K562 (cell line): ENCODE data around the gene CD164. TPM values are rescaled to one million over a fixed set of nuclear protein-coding genes. Genes with fewer than 3 reads are reported as not detected.

ENCODE experiments used
- ATAC-seq: fragments of 200-7000 bp; cut with Tn5 transposase; 3 replicates; pipeline ENCODE4 v1.9.1; 2020; ENCODE audit warnings: moderate library complexity
- BruUV-seq: library from RNA; stranded (reverse); fragments of 400-500 nt; replicated peaks from 2 replicates; lab custom pipeline; 2021; lab: Mats Ljungman, UMichigan
- CTCF ChIA-PET: fragments of 300-600 bp; formaldehyde crosslinking; extraction: SDS; loops from one replicate; lab custom pipeline; 2021; ENCODE audit warnings: low intra/inter-chr PET ratio; lab: Yijun Ruan, JAX
- POLR2A ChIA-PET: fragments of 300-600, 350-650 bp; sonication (Branson Sonifier 250); formaldehyde crosslinking; extraction: SDS; loops from one replicate; lab custom pipeline; 2021; ENCODE audit warnings: antibody characterized with exemption, inconsistent platforms; lab: Yijun Ruan, JAX
- DNase-seq, 4 experiments: peaks; one replicate each; pipeline versions ENCODE4 v3.0.0 to v3.0.0-alpha.2; 2011 to 2018; ENCODE audit warnings: low spot score in 3 of 4, mixed read lengths in 3 of 4; ENCODE audit errors: extremely low read depth in 1 of 4
- FAIRE-seq: peaks from 2 replicates; lab custom pipeline; 2011; peaks lifted over from hg19 to GRCh38; lab: Jason Lieb, UNC
- H2AFZ ChIP-seq: 2 replicates; pipeline ENCODE4 v1.6.0; 2011; ENCODE audit warnings: low read depth, low read length, control low read depth, inconsistent platforms
- H3K27ac ChIP-seq: fragments of 200-600 bp; 3 replicates; pipeline ENCODE4 v1.8.0; 2011; ENCODE audit warnings: low read depth, mild to moderate bottlenecking, control low read depth, inconsistent platforms, low read length, moderate library complexity, mixed read lengths; ENCODE audit errors: extremely low read depth
- H3K27me3 ChIP-seq, 2 experiments: fragments of 300-600 bp in 1 of 2; 2 replicates in 1 of 2; 3 replicates in 1 of 2; pipeline versions ENCODE4 v1.6.0 to v1.8.0; 2011; ENCODE audit warnings: inconsistent platforms in 2 of 2, low read length in 2 of 2, mild to moderate bottlenecking in 1 of 2, mixed read lengths in 1 of 2, moderate library complexity in 1 of 2; ENCODE audit not compliant: control insufficient read depth in 2 of 2, insufficient read depth in 2 of 2
- H3K36me3 ChIP-seq: fragments of 300-600 bp; 3 replicates; pipeline ENCODE4 v1.8.0; 2011; ENCODE audit warnings: mild to moderate bottlenecking, low read length, inconsistent platforms; ENCODE audit not compliant: control insufficient read depth, insufficient read depth
- H3K4me1 ChIP-seq, 2 experiments: fragments of 200-600 bp in 1 of 2; replicated peaks in 1 of 2; 2 replicates in 1 of 2; 3 replicates in 1 of 2; pipeline versions ENCODE4 v1.5.1 to v1.8.0; 2011; ENCODE audit warnings: inconsistent platforms in 2 of 2, low read length in 2 of 2, mild to moderate bottlenecking in 1 of 2, mixed read lengths in 1 of 2, moderate library complexity in 1 of 2; ENCODE audit not compliant: control insufficient read depth in 2 of 2, insufficient read depth in 2 of 2
- H3K4me2 ChIP-seq: 2 replicates; pipeline ENCODE4 v1.6.1; 2011; ENCODE audit warnings: low read length, control low read depth, inconsistent platforms, mixed read lengths; ENCODE audit not compliant: insufficient read depth
- H3K4me3 ChIP-seq: fragments of 200-600 bp; sonication (generic), shearing (Covaris generic); 2 replicates; pipeline ENCODE4 v1.5.1; 2016; ENCODE audit warnings: control low read depth, inconsistent platforms
- H3K79me2 ChIP-seq: fragments of 200-600 bp; 3 replicates; pipeline ENCODE4 v1.8.0; 2011; ENCODE audit warnings: low read length, inconsistent platforms; ENCODE audit not compliant: control insufficient read depth, insufficient read depth
- H3K9ac ChIP-seq, 2 experiments: 2 replicates each; pipeline versions ENCODE4 v1.6.0 to v1.6.1; 2011; ENCODE audit warnings: low read depth in 2 of 2, low read length in 2 of 2, control low read depth in 1 of 2, inconsistent platforms in 1 of 2, mild to moderate bottlenecking in 1 of 2, mixed read lengths in 1 of 2; ENCODE audit not compliant: insufficient read depth in 1 of 2
- H3K9me1 ChIP-seq: one replicate; pipeline ENCODE4 v1.6.0; 2011; ENCODE audit warnings: inconsistent platforms, mild to moderate bottlenecking, low read length, moderate library complexity; ENCODE audit not compliant: control insufficient read depth, insufficient read depth
- H3K9me3 ChIP-seq: replicated peaks from 2 replicates; pipeline ENCODE4 v1.5.1; 2011; ENCODE audit warnings: low read depth, low read length, inconsistent platforms; ENCODE audit not compliant: control insufficient read depth, insufficient read depth
- H4K20me1 ChIP-seq: replicated peaks from 2 replicates; pipeline ENCODE4 v1.6.1; 2011; ENCODE audit warnings: low read length, inconsistent platforms, mixed read lengths; ENCODE audit not compliant: control insufficient read depth, insufficient read depth
- FOSL1 ChIP-seq: fragments of 200-800 bp; sonication (Bioruptor generic); conservative IDR thresholded peaks from 2 replicates; pipeline ENCODE4 v1.6.1; 2016; ENCODE audit warnings: missing genetic modification characterization, missing compliant biosample characterization
- MYNN ChIP-seq, 2 experiments: sonication (generic); formaldehyde crosslinking in 1 of 2; IDR thresholded peaks; 2 replicates each; pipeline versions ENCODE4 v1.5.0 to v1.6.1; 2016 to 2020; ENCODE audit warnings: antibody characterized with exemption in 1 of 2, missing genetic modification reagents in 1 of 2
- PRMT5 ChIP-seq: sonication (generic); formaldehyde crosslinking; IDR thresholded peaks from 2 replicates; pipeline ENCODE4 v1.5.0; 2020; ENCODE audit warnings: missing genetic modification reagents
- WGBS: fragments of 100-300 bp; shearing (Covaris generic); methylation state at CpG from one replicate; pipeline ENCODE4 v1.1.6; 2016; ENCODE audit warnings: low coverage, mixed read lengths; ENCODE audit not compliant: insufficient coverage; ENCODE audit errors: missing lambda C conversion rate; 5-methylcytosine and 5-hydroxymethylcytosine counted together
- in situ Hi-C: fragments of 300-500 bp; cut with MboI; formaldehyde crosslinking; loops from 4 replicates; pipeline ENCODE4 v1.15.0; 2018; ENCODE audit warnings: inconsistent platforms, mixed read lengths
- intact Hi-C: fragments of 100-400 bp; cut with micrococcal nuclease; formaldehyde crosslinking; loops from 2 replicates; pipeline ENCODE4 v1.14.2; 2022
- polyA plus RNA-seq, 8 experiments: library from polyadenylated mRNA; depleted of rRNA in 4 of 8; stranded (reverse) in 5 of 8; unstranded in 3 of 8; fragments of >200 nt; fragmentation: Nextera tagmentation in 2 of 8; fragmentation: Illumina TruSeq in 1 of 8; extraction: Ambion mirVana in 2 of 8; extraction: Trizol in 1 of 8; gene quantifications; 2 replicates each; pipeline versions ENCODE4 v1.2.1 to v1.2.3, GENCODE V29; 2011 to 2014; ENCODE audit warnings: inconsistent platforms in 1 of 8, missing spikeins in 1 of 8
- total RNA-seq, 7 experiments: library from RNA; depleted of rRNA in 6 of 7; stranded (reverse); fragments of >200 nt in 6 of 7; fragmentation: Illumina TruSeq in 2 of 7; extraction: Trizol in 2 of 7; gene quantifications; 2 replicates each; pipeline versions ENCODE4 v1.2.1 to v1.2.3, GENCODE V29; 2011 to 2021; ENCODE audit warnings: low replicate concordance in 1 of 7
- TF ChIP-seq, protein P1 (sequence below): fragments of 250-450 bp; sonication (Bioruptor Pico); IDR thresholded peaks from 2 replicates; pipeline ENCODE4 v1.8.0; 2022; ENCODE audit warnings: inconsistent platforms
- TF ChIP-seq, protein P2 (sequence below), 3 experiments: fragments of 200-800 bp in 1 of 3; sonication (Bioruptor generic) in 1 of 3; sonication (generic) in 1 of 3; formaldehyde crosslinking in 1 of 3; IDR thresholded peaks; 2 replicates each; pipeline versions ENCODE4 v1.6.1 to v1.8.0; 2016 to 2022; ENCODE audit warnings: mild to moderate bottlenecking in 2 of 3, missing compliant biosample characterization in 2 of 3, missing genetic modification characterization in 2 of 3, missing genetic modification reagents in 1 of 3
- TF ChIP-seq, protein P3 (sequence below): fragments of 250-450 bp; sonication (Bioruptor Pico); IDR thresholded peaks from 2 replicates; pipeline ENCODE4 v1.5.0; 2021; ENCODE audit warnings: mild to moderate bottlenecking, borderline replicate concordance

Gene CD164
- total and polyA plus RNA-seq, 9 of the 15 experiments (the other 6 are each of a cell fraction or from before 2014, with no cell fraction given), result 79.5 to 317 (median 165) TPM

DNA sequence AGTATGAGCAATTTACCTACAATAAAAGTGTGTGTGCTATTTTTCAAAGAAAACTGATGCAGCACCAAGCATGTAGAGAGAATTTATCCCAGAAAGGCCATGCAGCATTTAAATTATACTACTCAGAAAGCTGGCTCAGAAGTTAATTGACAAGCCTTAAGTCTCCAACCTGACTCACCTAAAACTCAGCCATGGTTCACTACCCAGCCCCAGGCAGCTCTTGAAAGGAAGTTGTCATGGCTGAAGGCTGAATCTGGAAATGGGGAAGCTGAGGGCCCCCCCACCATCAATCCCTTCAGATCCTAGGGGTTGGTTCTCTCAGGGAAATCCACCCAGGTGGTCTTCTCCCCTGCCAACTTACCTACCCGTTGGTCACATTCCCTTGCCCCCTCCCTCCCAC, 38.5 kb upstream of the CD164 start:
- WGBS, result 8% methylated on average over 1 of the region's 1 CpG
- Histone ChIP-seq H3K79me2 (no peaks in the 10 kb centered on the region), H3K9me1 (no peaks in the 10 kb centered on the region), H4K20me1 (no peaks in the 10 kb centered on the region), H3K4me3 (no peak overlapping the region), H3K27ac (no peak overlapping the region), H3K4me1 (peaks cover 4 to 5% of the 10 kb centered on the region in 2 experiments; a peak in 3 of 5 replicates), H3K27me3 (no peaks in the 10 kb centered on the region), H3K9ac (no peak overlapping the region), H3K4me2 (no peak overlapping the region), H3K9me3 (no peaks in the 10 kb centered on the region), H2AFZ (no peak overlapping the region), H3K36me3 (no peaks in the 10 kb centered on the region)
- DNase-seq (no peak), FAIRE-seq (no peak)
- BruUV-seq, result no TSS peak
- POLR2A ChIA-PET, result interaction anchor here (0.5 to 1.6 kb wide), 3 partner anchors 16 to 244 kb away, joined by 3 read pairs; no protein-coding TSS in a partner anchor
- TF ChIP-seq FOSL1, result no peak
- TF ChIP-seq MYNN (IDR thresholded peaks at IDR 0.05), result no peak
- TF ChIP-seq MYNN (CRISPR knock-in tag; IDR thresholded peaks at IDR 0.05), result no peak
- TF ChIP-seq PRMT5 (CRISPR knock-in tag), result no peak
- TF ChIP-seq, protein P1, sequence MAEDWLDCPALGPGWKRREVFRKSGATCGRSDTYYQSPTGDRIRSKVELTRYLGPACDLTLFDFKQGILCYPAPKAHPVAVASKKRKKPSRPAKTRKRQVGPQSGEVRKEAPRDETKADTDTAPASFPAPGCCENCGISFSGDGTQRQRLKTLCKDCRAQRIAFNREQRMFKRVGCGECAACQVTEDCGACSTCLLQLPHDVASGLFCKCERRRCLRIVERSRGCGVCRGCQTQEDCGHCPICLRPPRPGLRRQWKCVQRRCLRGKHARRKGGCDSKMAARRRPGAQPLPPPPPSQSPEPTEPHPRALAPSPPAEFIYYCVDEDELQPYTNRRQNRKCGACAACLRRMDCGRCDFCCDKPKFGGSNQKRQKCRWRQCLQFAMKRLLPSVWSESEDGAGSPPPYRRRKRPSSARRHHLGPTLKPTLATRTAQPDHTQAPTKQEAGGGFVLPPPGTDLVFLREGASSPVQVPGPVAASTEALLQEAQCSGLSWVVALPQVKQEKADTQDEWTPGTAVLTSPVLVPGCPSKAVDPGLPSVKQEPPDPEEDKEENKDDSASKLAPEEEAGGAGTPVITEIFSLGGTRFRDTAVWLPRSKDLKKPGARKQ, result no peak
- TF ChIP-seq, protein P2, sequence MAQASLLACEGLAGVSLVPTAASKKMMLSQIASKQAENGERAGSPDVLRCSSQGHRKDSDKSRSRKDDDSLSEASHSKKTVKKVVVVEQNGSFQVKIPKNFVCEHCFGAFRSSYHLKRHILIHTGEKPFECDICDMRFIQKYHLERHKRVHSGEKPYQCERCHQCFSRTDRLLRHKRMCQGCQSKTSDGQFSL (CRISPR knock-in tag; IDR thresholded peaks at IDR 0.05), result 0 out of 2 replicates have a peak, but pooled peaks have one; percentile 53
- TF ChIP-seq, protein P2 (tag; IDR thresholded peaks at IDR 0.05), result no peak
- TF ChIP-seq, protein P3, sequence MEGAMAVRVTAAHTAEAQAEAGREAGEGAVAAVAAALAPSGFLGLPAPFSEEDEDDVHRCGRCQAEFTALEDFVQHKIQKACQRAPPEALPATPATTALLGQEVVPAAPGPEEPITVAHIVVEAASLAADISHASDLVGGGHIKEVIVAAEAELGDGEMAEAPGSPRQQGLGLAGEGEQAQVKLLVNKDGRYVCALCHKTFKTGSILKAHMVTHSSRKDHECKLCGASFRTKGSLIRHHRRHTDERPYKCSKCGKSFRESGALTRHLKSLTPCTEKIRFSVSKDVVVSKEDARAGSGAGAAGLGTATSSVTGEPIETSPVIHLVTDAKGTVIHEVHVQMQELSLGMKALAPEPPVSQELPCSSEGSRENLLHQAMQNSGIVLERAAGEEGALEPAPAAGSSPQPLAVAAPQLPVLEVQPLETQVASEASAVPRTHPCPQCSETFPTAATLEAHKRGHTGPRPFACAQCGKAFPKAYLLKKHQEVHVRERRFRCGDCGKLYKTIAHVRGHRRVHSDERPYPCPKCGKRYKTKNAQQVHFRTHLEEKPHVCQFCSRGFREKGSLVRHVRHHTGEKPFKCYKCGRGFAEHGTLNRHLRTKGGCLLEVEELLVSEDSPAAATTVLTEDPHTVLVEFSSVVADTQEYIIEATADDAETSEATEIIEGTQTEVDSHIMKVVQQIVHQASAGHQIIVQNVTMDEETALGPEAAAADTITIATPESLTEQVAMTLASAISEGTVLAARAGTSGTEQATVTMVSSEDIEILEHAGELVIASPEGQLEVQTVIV, result no peak
- TF ChIP-seq, all 486 proteins: peak for 1
- CTCF ChIA-PET, result no interaction called here
- intact Hi-C loops, result no loop called here
- ATAC-seq, result peak; percentile 66
- in situ Hi-C loops, result no loop called here
